HEK293 (cell line): ENCODE data around the gene LHFPL6.

Source experiments
- ZFP41 ChIP-seq: fragments of 450-650 bp; formaldehyde crosslinking; IDR thresholded peaks from 2 replicates; pipeline ENCODE4 v1.5.1; 2016; ENCODE audit warnings: missing biosample characterization, missing genetic modification characterization, borderline replicate concordance
- ZNF837 ChIP-seq: fragments of 450-650 bp; formaldehyde crosslinking; IDR thresholded peaks from 2 replicates; pipeline ENCODE4 v1.5.1; 2016; ENCODE audit warnings: missing biosample characterization, missing genetic modification characterization
- TF ChIP-seq, protein P1 (sequence below): fragments of 450-650 bp; formaldehyde crosslinking; IDR thresholded peaks from 2 replicates; pipeline ENCODE4 v1.5.1; 2016; ENCODE audit warnings: missing biosample characterization, missing genetic modification characterization
- TF ChIP-seq, protein P2 (sequence below): fragments of 450-650 bp; formaldehyde crosslinking; IDR thresholded peaks from 2 replicates; pipeline ENCODE4 v1.5.1; 2016; ENCODE audit warnings: missing biosample characterization, missing genetic modification characterization

DNA sequence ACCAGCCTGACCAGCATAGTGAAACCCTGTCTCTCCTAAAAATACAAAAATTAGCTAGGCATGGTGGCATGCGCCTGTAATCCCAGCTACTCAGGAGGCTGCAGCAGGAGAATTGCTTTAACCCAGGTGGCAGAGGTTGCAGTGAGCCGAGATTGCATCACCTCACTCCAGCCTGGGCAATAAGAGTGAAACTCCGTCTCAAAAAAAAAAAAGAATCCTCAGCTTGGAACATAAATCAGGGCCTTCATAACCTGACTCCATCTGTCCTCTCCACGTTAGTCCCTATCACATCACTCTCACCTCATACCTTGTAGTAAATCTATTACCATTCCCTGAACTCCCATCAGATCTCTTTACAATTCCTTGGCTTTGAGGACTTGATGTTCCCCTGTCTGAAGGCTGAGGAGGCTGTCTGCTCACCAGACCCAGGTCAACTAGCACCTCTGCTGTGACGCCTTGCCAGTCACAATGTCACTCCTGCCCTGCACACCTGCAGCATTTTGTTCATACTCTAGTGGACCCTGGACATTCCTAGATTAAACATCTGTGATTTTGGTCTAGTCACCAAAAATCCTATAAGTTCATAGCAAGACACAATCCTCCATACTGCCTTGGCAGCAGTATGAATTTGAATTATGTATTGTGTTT, 15.9 kb downstream of the LHFPL6 start:
- TF ChIP-seq ZFP41 (tag by site-specific recombination) (no peak), ZNF837 (tag by site-specific recombination) (no peak)
- TF ChIP-seq, protein P1, sequence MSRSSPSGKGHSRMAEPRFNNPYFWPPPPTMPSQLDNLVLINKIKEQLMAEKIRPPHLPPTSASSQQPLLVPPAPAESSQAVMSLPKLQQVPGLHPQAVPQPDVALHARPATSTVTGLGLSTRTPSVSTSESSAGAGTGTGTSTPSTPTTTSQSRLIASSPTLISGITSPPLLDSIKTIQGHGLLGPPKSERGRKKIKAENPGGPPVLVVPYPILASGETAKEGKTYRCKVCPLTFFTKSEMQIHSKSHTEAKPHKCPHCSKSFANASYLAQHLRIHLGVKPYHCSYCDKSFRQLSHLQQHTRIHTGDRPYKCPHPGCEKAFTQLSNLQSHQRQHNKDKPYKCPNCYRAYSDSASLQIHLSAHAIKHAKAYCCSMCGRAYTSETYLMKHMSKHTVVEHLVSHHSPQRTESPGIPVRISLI (tag by site-specific recombination) = no peak
- TF ChIP-seq, protein P2, sequence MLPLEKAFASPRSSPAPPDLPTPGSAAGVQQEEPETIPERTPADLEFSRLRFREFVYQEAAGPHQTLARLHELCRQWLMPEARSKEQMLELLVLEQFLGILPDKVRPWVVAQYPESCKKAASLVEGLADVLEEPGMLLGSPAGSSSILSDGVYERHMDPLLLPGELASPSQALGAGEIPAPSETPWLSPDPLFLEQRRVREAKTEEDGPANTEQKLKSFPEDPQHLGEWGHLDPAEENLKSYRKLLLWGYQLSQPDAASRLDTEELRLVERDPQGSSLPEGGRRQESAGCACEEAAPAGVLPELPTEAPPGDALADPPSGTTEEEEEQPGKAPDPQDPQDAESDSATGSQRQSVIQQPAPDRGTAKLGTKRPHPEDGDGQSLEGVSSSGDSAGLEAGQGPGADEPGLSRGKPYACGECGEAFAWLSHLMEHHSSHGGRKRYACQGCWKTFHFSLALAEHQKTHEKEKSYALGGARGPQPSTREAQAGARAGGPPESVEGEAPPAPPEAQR (tag by site-specific recombination) = no peak
